Ureter (tissue), 1 donor: ENCODE measurements around the gene VN1R5. TPM values are rescaled to one million over a fixed set of nuclear protein-coding genes. Genes with fewer than 3 reads are reported as not detected.
"Not testable (repeated sequence)": the region's sequence is repeated elsewhere in the genome, so short reads cannot be mapped to it uniquely, and the experiment has no call there.

Source experiments
- DNase-seq: peaks from one replicate; pipeline ENCODE4 v3.0.0-alpha.2; 2020; ENCODE audit warnings: low spot score
- total RNA-seq: library from RNA; stranded (reverse); gene quantifications from one replicate; pipeline ENCODE4 v1.2.4, GENCODE V29; 2023
- donor health status: DM: yes; HTN: yes; CAD: no.

Gene VN1R5
- total RNA-seq = not detected

- not testable (repeated sequence) for DNase-seq
These were observed at the start of gene VN1R5 for GRCh38 chr1:247255772-247256171. Gene VN1R5, plus strand, starts transcription at chr1:247256072.

GRCh38 chr1:247209396-247209795 lies 46.5 kb upstream of the VN1R5 start:
- DNase-seq = no peak

- no peak for DNase-seq
These were observed 45.9 kb upstream of the VN1R5 start for GRCh38 chr1:247210062-247210375.

- DNase-seq = peak; percentile 98
These were observed 45.3 kb upstream of the VN1R5 start for GRCh38 chr1:247210376-247211117.

GRCh38 chr1:247211339-247211738 lies 44.5 kb upstream of the VN1R5 start:
- DNase-seq = no peak

- no peak for DNase-seq
These were observed 43.9 kb upstream of the VN1R5 start for GRCh38 chr1:247212012-247212411.

- DNase-seq = no peak
These were observed 43.0 kb upstream of the VN1R5 start for GRCh38 chr1:247212627-247213617.

GRCh38 chr1:247216261-247216660 lies 39.6 kb upstream of the VN1R5 start:
- no peak for DNase-seq

GRCh38 chr1:247218121-247218651 lies 37.7 kb upstream of the VN1R5 start:
- no peak for DNase-seq

- not testable (repeated sequence) for DNase-seq
These were observed 35.6 kb upstream of the VN1R5 start for GRCh38 chr1:247220280-247220679.

GRCh38 chr1:247222840-247223239 lies 33.0 kb upstream of the VN1R5 start:
- no peak for DNase-seq

- DNase-seq = no peak
These were observed 31.1 kb upstream of the VN1R5 start for GRCh38 chr1:247224822-247225221.

GRCh38 chr1:247228133-247228532 lies 27.7 kb upstream of the VN1R5 start:
- no peak for DNase-seq

- DNase-seq = no peak
These were observed 14.2 kb upstream of the VN1R5 start for GRCh38 chr1:247241691-247242090.

GRCh38 chr1:247243524-247244137 lies 12.2 kb upstream of the VN1R5 start:
- DNase-seq = no peak

- no peak for DNase-seq
These were observed 9.4 kb upstream of the VN1R5 start for GRCh38 chr1:247246325-247247115.

GRCh38 chr1:247247568-247247967 lies 8.3 kb upstream of the VN1R5 start:
- DNase-seq = no peak

GRCh38 chr1:247266053-247266452 lies 10.2 kb downstream of the VN1R5 start:
- no peak for DNase-seq

GRCh38 chr1:247268390-247269045 lies 12.6 kb downstream of the VN1R5 start:
- DNase-seq = no peak

- DNase-seq = no peak
These were observed 13.3 kb downstream of the VN1R5 start for GRCh38 chr1:247269133-247269532.

- DNase-seq = no peak
These were observed 14.1 kb downstream of the VN1R5 start for GRCh38 chr1:247270003-247270402.
